ENCODE data around the gene HIRA.

DNA sequence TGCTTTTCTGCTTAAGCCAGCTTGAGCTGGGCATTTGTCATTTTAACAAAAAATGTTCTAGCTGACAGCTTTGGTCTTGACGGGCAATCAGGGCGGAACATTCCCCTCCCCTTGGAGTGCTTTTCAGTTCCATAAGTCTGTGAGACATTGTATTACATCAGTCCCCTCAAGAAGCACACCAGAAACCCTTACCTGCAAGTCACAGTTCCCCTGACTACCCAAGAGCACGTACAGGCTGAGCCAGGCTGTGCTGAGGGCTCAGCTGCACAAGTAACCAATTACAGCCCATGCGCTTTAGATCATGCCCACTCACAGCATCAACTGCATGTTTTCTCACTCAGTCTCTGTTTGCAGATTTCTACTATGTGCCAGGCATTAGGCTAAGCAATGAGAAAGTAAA lies 19.1 kb downstream of the HIRA start:
- no peak for TF ChIP-seq POLR2A (IDR thresholded peaks at IDR 0.05)
- TF ChIP-seq, protein P1, sequence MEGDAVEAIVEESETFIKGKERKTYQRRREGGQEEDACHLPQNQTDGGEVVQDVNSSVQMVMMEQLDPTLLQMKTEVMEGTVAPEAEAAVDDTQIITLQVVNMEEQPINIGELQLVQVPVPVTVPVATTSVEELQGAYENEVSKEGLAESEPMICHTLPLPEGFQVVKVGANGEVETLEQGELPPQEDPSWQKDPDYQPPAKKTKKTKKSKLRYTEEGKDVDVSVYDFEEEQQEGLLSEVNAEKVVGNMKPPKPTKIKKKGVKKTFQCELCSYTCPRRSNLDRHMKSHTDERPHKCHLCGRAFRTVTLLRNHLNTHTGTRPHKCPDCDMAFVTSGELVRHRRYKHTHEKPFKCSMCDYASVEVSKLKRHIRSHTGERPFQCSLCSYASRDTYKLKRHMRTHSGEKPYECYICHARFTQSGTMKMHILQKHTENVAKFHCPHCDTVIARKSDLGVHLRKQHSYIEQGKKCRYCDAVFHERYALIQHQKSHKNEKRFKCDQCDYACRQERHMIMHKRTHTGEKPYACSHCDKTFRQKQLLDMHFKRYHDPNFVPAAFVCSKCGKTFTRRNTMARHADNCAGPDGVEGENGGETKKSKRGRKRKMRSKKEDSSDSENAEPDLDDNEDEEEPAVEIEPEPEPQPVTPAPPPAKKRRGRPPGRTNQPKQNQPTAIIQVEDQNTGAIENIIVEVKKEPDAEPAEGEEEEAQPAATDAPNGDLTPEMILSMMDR (IDR thresholded peaks at IDR 0.05), result no peak

Measured in prostate gland (tissue), 2 donors.